ENCODE data around the gene LENEP.

Gene LENEP

DNA sequence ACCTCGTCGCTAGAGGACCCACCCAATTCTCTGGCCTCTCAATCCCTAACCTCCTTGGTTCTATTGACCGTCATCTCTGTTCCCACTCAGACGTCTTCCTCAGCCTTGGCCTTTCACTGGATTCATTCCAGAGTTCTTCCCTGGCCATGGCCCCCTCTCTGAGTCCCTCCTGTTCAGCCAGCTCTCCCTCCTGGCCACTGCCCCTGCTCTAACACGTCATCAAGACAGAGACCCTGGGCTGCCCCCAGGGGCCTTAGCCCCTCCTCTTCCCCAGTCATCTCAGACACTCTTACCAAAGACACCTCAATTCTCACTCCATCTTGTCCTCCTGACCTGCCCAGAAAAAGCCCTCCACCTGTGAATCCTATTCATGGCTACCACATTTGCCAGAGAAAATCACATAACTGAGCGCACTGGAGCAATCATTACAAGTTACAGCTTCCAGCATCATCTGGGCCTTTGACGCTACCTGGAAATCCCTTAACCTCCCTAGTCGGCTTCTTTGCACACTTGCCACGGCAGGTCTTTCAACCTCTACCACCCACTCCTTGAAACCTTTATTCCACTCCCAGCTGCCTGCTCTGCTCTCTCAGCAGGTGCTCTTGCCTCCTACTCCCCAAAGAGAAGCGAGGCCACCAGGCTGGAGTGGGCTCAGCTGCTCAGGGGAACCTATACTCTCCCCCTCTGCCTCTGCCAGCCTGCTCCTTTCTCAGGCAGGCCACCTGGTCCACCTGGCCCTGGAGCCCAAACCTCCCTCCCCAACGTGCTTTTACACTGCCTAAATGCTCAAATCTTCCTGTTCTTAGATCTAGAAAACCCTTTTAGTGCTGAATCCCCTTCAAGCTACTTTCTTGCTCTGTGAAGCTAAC lies 26.2 kb downstream of the LENEP start:
- Histone ChIP-seq H3K36me3 (ENCODE audit: control insufficient read depth, low read depth, low read length) (peaks cover 8% of the 10 kb centered on the region), H3K27me3 (ENCODE audit: control insufficient read depth, insufficient read depth, low read length) (no peaks in the 10 kb centered on the region), H3K4me3 (ENCODE audit: low read length) (no peak overlapping the region), H3K9ac (ENCODE audit: low read length) (no peak overlapping the region), H3K9me3 (ENCODE audit: control insufficient read depth, low read depth, low read length) (no peaks in the 10 kb centered on the region), H3K4me1 (ENCODE audit: control insufficient read depth, low read depth, low read length) (peaks cover 9% of the 10 kb centered on the region), H3K27ac (ENCODE audit: low read length) (no peak overlapping the region)

DNA sequence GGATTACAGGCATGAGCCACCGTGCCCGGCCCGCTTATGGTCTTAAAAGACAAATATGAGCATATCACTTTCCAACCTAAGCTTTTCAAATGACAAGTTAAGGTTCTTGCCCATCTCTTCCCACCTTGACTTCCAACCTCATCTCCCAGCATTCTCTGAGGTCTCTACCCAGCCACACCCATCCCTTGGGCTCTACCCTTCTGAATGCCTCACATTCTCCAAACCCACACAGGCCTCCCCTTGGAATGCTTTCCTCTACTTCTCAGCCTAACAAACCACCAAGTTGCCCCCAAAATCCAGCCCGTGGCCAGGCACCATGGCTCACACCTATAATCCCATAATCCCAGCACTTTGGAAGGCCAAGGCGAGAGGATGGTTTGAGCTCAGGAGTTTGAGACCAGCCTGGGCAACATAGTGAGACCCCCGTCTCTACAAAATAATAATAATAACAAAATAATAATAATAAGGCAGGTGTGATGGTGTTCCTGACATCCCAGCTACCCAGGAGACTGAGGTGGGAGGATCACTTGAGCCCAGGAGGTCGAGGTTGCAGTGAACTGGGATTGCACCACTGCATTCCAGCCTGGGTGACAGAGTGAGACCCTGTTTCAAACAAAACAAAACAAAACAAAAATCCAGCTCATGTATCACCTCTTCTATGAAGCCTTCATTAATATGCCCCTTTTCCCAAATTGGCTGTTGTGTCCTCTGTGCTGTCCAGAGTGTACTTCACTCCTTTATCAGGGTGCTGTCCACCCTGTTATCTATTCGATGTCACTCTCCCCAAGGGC lies 28.9 kb downstream of the LENEP start:
- Histone ChIP-seq H3K9me3 (ENCODE audit: control insufficient read depth, low read depth, low read length) (no peaks in the 10 kb centered on the region), H3K9ac (ENCODE audit: low read length) (no peak overlapping the region), H3K36me3 (ENCODE audit: control insufficient read depth, low read depth, low read length) (no peaks in the 10 kb centered on the region), H3K27me3 (ENCODE audit: control insufficient read depth, insufficient read depth, low read length) (no peaks in the 10 kb centered on the region), H3K4me1 (ENCODE audit: control insufficient read depth, low read depth, low read length) (peaks cover 4% of the 10 kb centered on the region), H3K4me3 (ENCODE audit: low read length) (no peak overlapping the region), H3K27ac (ENCODE audit: low read length) (no peak overlapping the region)

DNA sequence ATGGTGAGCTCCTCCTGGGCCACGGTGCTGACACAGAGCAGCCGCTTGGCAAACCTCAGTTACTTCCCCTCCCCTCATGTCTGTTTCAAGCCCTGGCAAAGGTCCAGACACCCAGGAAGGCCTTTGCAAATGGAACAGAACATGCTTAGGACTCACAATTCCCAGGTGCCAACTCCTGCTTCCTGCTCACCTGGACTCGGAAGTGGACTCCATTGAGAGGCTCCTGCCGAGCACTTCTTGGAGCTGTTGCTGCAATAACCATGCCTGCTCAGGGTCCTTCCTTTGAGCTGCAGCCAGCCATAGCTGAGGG lies 29.5 kb downstream of the LENEP start:
- H3K9ac ChIP-seq (ENCODE audit: low read length): no peak overlapping the region
- H3K9me3 ChIP-seq (ENCODE audit: control insufficient read depth, low read depth, low read length): no peaks in the 10 kb centered on the region
- no peak overlapping the region for H3K27ac ChIP-seq (ENCODE audit: low read length)
- no peak overlapping the region for H3K4me3 ChIP-seq (ENCODE audit: low read length)
- H3K4me1 ChIP-seq (ENCODE audit: control insufficient read depth, low read depth, low read length): peaks cover 2% of the 10 kb centered on the region
- no peaks in the 10 kb centered on the region for H3K27me3 ChIP-seq (ENCODE audit: control insufficient read depth, insufficient read depth, low read length)
- H3K36me3 ChIP-seq (ENCODE audit: control insufficient read depth, low read depth, low read length): no peaks in the 10 kb centered on the region

DNA sequence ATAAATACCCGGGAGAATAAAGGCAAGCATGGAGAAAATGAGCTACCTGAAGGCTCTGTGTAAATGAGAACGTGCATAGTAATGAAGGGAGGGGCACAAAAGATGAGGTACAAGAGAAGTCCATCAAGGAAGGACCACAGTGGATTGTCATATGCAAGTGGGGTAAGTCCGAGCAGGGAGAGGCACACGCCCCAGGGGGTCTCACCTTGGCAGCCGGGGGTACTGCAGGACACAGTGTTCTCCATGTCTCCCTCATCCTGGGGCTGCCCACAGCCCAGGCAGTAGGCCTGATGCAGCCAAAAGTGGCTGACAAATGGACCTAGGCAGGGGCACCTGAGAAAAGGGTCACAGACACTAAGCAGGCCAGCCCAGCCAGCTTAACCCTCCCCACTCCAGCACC lies 30.2 kb downstream of the LENEP start:
- Histone ChIP-seq H3K27ac (ENCODE audit: low read length) (no peak overlapping the region), H3K36me3 (ENCODE audit: control insufficient read depth, low read depth, low read length) (no peaks in the 10 kb centered on the region), H3K9ac (ENCODE audit: low read length) (no peak overlapping the region)

DNA sequence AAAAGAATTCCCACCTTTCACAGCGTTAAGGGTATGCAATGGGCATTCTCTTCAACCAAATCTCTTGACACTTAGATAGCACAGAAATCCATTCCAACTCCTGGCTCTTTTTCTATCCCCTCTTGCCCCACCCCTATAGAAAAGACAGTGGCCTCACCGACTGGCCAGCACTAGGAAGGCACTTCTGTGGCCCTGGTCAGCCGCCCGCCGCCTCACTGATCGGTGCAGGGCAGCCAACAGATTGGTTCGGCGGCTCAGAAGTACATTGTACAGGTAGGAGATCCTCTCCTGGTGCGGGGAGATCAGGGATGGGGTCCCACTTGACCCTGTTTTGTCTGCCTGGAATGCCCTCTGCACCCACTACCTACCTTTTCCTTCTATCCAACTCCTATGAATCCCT lies 30.9 kb downstream of the LENEP start:
- Histone ChIP-seq H3K9me3 (ENCODE audit: control insufficient read depth, low read depth, low read length) (no peaks in the 10 kb centered on the region), H3K4me3 (ENCODE audit: low read length) (no peak overlapping the region), H3K4me1 (ENCODE audit: control insufficient read depth, low read depth, low read length) (no peaks in the 10 kb centered on the region), H3K36me3 (ENCODE audit: control insufficient read depth, low read depth, low read length) (no peaks in the 10 kb centered on the region), H3K27ac (ENCODE audit: low read length) (no peak overlapping the region), H3K9ac (ENCODE audit: low read length) (no peak overlapping the region), H3K27me3 (ENCODE audit: control insufficient read depth, insufficient read depth, low read length) (no peaks in the 10 kb centered on the region)

More for the DNA sequence above, 30.2 kb downstream of the LENEP start:
- Histone ChIP-seq H3K4me1 (ENCODE audit: control insufficient read depth, low read depth, low read length) (no peaks in the 10 kb centered on the region), H3K27me3 (ENCODE audit: control insufficient read depth, insufficient read depth, low read length) (no peaks in the 10 kb centered on the region), H3K4me3 (ENCODE audit: low read length) (no peak overlapping the region), H3K9me3 (ENCODE audit: control insufficient read depth, low read depth, low read length) (no peaks in the 10 kb centered on the region)

DNA sequence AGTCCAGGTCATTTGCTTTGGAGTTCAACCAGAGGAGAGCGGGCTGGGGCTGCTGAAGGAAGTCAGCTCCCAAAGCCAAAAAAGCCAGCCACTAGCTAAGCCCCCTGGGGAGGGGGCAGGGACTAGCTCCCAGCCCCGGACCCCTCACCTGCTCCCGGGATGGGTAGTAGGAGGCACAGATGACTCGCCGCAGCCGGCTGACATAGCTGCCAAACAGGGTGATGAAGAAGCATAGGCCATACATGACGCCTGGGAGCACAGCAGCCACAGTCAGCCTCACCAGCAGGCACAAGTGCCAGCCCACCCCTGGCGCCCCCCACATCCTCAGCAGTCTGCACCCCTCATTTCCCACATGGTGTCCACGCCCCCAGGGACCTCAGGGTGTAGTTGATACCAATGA lies 32.8 kb downstream of the LENEP start:
- Histone ChIP-seq H3K27ac (ENCODE audit: low read length) (no peak overlapping the region), H3K4me3 (ENCODE audit: low read length) (no peak overlapping the region), H3K36me3 (ENCODE audit: control insufficient read depth, low read depth, low read length) (no peaks in the 10 kb centered on the region), H3K27me3 (ENCODE audit: control insufficient read depth, insufficient read depth, low read length) (no peaks in the 10 kb centered on the region), H3K4me1 (ENCODE audit: control insufficient read depth, low read depth, low read length) (no peaks in the 10 kb centered on the region), H3K9ac (ENCODE audit: low read length) (no peak overlapping the region), H3K9me3 (ENCODE audit: control insufficient read depth, low read depth, low read length) (no peaks in the 10 kb centered on the region)

DNA sequence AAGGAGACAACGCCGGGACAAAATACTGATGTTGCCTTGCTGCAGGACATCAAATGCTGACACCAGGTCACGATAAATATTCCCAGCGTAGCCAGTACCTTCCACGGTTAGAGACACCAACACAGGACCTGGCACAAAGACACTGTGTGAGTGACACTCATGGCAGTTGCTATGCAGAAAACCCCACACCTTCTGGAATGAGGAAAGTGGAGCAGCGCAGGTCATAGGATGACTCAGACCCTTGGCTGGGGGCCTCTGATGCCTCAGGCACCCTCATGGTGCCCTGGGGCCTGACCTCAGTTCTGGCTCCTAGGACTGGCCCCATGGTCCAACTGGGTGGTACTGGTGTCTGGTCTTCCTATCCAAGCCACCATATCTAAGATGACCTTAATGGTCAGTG lies 33.2 kb downstream of the LENEP start:
- Histone ChIP-seq H3K4me3 (ENCODE audit: low read length) (no peak overlapping the region), H3K4me1 (ENCODE audit: control insufficient read depth, low read depth, low read length) (no peaks in the 10 kb centered on the region), H3K27ac (ENCODE audit: low read length) (no peak overlapping the region), H3K36me3 (ENCODE audit: control insufficient read depth, low read depth, low read length) (no peaks in the 10 kb centered on the region), H3K9me3 (ENCODE audit: control insufficient read depth, low read depth, low read length) (no peaks in the 10 kb centered on the region), H3K27me3 (ENCODE audit: control insufficient read depth, insufficient read depth, low read length) (no peaks in the 10 kb centered on the region), H3K9ac (ENCODE audit: low read length) (no peak overlapping the region)

DNA sequence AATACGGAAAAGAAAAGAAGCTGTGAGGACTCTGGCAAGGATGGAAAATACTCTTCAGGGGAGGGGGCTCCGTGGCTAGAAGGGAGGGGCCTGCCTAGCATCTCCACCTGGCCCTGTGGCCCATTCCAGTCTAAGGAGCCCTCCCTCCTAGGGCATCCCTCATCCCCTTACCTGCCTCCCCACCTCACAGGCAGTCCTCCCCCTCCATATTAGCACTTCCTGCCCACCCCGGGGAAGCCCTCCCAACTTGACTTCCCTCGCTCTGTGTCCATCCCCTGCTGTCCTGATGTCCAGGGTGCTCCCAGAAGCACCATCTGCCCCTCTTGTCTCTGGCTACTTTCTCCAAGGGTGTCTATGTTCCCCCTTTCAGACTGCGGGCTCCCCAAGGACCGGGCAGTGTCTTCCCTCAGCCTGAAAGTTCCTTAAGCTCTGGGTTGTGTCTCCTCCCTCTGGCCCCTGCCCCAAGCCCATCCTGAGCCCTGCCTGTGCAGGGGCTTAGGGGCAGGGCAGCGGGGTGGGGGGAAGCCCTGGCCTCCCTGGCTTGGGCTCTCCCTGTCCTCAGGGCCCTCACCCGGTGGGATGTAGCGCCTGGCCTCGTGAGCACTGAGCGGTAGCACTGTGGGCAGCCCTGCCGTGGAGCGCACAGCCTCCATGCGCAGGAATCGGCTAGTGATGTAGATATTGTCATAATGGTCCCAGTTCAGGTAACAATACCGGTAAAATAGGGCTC lies 36.3 kb downstream of the LENEP start:
- Histone ChIP-seq H3K9ac (ENCODE audit: low read length) (no peak overlapping the region), H3K9me3 (ENCODE audit: control insufficient read depth, low read depth, low read length) (no peaks in the 10 kb centered on the region), H3K4me1 (ENCODE audit: control insufficient read depth, low read depth, low read length) (no peaks in the 10 kb centered on the region), H3K36me3 (ENCODE audit: control insufficient read depth, low read depth, low read length) (no peaks in the 10 kb centered on the region), H3K27me3 (ENCODE audit: control insufficient read depth, insufficient read depth, low read length) (no peaks in the 10 kb centered on the region), H3K4me3 (ENCODE audit: low read length) (no peak overlapping the region), H3K27ac (ENCODE audit: low read length) (no peak overlapping the region)

DNA sequence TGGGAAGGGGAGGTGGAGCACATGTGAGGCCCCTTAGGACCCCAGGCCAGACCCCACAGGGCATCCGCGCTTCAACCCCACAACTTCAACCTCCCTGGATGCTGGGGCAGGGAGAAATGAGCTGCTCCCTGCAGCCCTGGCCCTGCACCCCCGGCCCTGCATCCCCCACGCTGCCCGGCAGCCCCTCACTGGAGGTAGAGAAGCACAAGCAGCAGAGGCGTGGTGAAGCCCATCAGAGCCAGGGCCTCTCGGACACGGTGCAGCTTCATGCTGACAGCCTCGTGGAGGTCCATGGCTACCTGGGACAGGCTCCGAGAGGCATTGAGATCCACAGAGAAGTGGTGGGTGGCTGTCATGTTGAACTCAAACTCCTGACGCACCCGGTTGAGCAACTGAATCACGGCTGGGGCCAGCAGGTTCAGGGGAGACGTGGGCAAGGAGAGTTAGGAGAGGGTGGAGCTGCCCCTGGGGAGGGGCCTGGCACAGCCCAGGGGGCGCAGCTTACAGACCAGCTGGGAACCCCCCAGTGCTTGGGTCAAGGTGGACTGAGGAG lies 36.9 kb downstream of the LENEP start:
- Histone ChIP-seq H3K9ac (ENCODE audit: low read length) (no peak overlapping the region), H3K4me3 (ENCODE audit: low read length) (no peak overlapping the region), H3K9me3 (ENCODE audit: control insufficient read depth, low read depth, low read length) (no peaks in the 10 kb centered on the region), H3K4me1 (ENCODE audit: control insufficient read depth, low read depth, low read length) (no peaks in the 10 kb centered on the region), H3K27me3 (ENCODE audit: control insufficient read depth, insufficient read depth, low read length) (no peaks in the 10 kb centered on the region), H3K27ac (ENCODE audit: low read length) (no peak overlapping the region), H3K36me3 (ENCODE audit: control insufficient read depth, low read depth, low read length) (no peaks in the 10 kb centered on the region)

DNA sequence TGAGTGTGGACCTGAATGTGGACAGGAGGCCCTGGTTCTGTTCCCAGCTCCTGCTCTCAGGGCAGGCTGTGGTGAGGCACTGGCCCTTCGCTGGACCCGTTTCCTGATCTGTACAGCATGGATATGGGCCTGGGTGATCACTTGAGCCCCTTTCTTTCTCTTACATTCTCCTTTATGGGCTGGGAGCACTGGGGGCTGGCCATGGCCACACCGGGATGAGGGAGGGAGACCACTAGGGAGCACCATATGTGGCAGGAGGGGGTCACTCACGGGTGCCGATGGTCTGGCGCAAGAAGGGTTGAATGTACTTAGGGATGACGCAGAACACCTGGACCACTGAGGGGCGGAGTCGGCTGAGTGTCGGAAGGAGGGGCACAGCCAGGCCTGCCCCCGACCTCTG lies 37.5 kb downstream of the LENEP start:
- H3K36me3 ChIP-seq (ENCODE audit: control insufficient read depth, low read depth, low read length): no peaks in the 10 kb centered on the region
- H3K27me3 ChIP-seq (ENCODE audit: control insufficient read depth, insufficient read depth, low read length): no peaks in the 10 kb centered on the region
- H3K9me3 ChIP-seq (ENCODE audit: control insufficient read depth, low read depth, low read length): no peaks in the 10 kb centered on the region
- no peaks in the 10 kb centered on the region for H3K4me1 ChIP-seq (ENCODE audit: control insufficient read depth, low read depth, low read length)
- no peak overlapping the region for H3K9ac ChIP-seq (ENCODE audit: low read length)
- H3K4me3 ChIP-seq (ENCODE audit: low read length): no peak overlapping the region
- H3K27ac ChIP-seq (ENCODE audit: low read length): no peak overlapping the region

DNA sequence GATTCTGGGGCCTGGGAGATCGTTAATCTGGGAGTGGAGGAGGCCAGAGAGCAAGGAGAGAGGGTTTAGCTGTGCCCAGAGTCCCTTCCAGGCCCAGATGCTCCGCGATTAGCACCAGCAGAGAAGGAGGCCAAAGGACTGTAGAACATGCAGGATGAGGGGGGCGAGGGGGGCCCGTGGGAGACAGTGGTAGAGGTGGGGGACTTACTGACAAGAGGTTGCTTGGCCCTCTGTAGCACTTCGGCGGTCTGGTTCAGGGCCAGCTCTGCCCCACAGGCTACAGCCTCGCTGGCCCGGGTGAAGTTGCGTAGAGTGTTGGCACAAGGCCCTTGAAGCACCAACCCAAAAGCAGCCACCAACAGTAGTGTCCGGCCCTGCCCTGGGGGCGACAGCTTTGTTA lies 39.5 kb downstream of the LENEP start:
- H3K27me3 ChIP-seq (ENCODE audit: control insufficient read depth, insufficient read depth, low read length): no peaks in the 10 kb centered on the region
- no peak overlapping the region for H3K4me3 ChIP-seq (ENCODE audit: low read length)
- no peaks in the 10 kb centered on the region for H3K36me3 ChIP-seq (ENCODE audit: control insufficient read depth, low read depth, low read length)
- no peaks in the 10 kb centered on the region for H3K4me1 ChIP-seq (ENCODE audit: control insufficient read depth, low read depth, low read length)
- no peak overlapping the region for H3K9ac ChIP-seq (ENCODE audit: low read length)
- H3K9me3 ChIP-seq (ENCODE audit: control insufficient read depth, low read depth, low read length): no peaks in the 10 kb centered on the region
- H3K27ac ChIP-seq (ENCODE audit: low read length): no peak overlapping the region
